Suprapubic skin (tissue), 4 donors: Measurements from ENCODE around the gene MALAT1. TPM values are rescaled to one million over a fixed set of nuclear protein-coding genes. Genes with fewer than 3 reads are reported as not detected.

ENCODE experiments used
- DNase-seq, 2 donors: peaks; one replicate each; pipeline ENCODE4 v3.0.0-alpha.2; 2019; ENCODE audit warnings: low spot score in 2 of 2
- H3K27ac ChIP-seq: fragments of 200-600 bp; sonication (generic); one replicate; pipeline ENCODE4 v1.5.1; 2019
- H3K27me3 ChIP-seq: fragments of 200-600 bp; sonication (generic); one replicate; pipeline ENCODE4 v1.5.1; 2019
- H3K36me3 ChIP-seq: fragments of 200-600 bp; sonication (generic); one replicate; pipeline ENCODE4 v1.5.1; 2019
- H3K4me1 ChIP-seq: fragments of 200-600 bp; sonication (generic); one replicate; pipeline ENCODE4 v1.5.1; 2019
- H3K4me3 ChIP-seq: fragments of 200-600 bp; sonication (generic); one replicate; pipeline ENCODE4 v1.5.1; 2019; ENCODE audit warnings: mild to moderate bottlenecking
- H3K9me3 ChIP-seq: fragments of 200-600 bp; sonication (generic); one replicate; pipeline ENCODE4 v1.5.1; 2019
- EP300 ChIP-seq: sonication (generic); formaldehyde crosslinking; IDR thresholded peaks from one replicate; pipeline ENCODE4 v1.6.1; 2017; ENCODE audit warnings: antibody characterized with exemption
- POLR2A ChIP-seq, 2 donors: fragments of 450-650 bp; IDR thresholded peaks; one replicate each; pipeline ENCODE4 v1.6.1; 2017; ENCODE audit warnings: antibody characterized with exemption in 2 of 2, mild to moderate bottlenecking in 2 of 2, moderate library complexity in 2 of 2
- POLR2AphosphoS5 ChIP-seq, 3 donors: sonication (generic); formaldehyde crosslinking; IDR thresholded peaks; one replicate each; pipeline ENCODE4 v1.6.1; 2017; ENCODE audit warnings: antibody characterized with exemption in 3 of 3
- WGBS: methylation state at CpG from one replicate; pipeline ENCODE4 v1.1.5; 2018; 5-methylcytosine and 5-hydroxymethylcytosine counted together
- total RNA-seq, 4 donors: library from RNA; depleted of rRNA; stranded (reverse); fragments of >200 nt; gene quantifications; one replicate each; pipeline ENCODE4 v1.1.0, GENCODE V29; 2016
- TF ChIP-seq, protein P1 (sequence below), 2 donors: fragments of 200-600 bp in 1 of 2; fragments of 450-650 bp in 1 of 2; sonication (generic) in 1 of 2; IDR thresholded peaks; one replicate each; pipeline ENCODE4 v1.5.1; 2016 to 2019; ENCODE audit warnings: antibody characterized with exemption in 2 of 2, mild to moderate bottlenecking in 1 of 2, moderate library complexity in 1 of 2

Gene MALAT1
- total RNA-seq, 4 donors from 2014 or later = 10,207 to 42,728 (median 11,538) TPM

DNA sequence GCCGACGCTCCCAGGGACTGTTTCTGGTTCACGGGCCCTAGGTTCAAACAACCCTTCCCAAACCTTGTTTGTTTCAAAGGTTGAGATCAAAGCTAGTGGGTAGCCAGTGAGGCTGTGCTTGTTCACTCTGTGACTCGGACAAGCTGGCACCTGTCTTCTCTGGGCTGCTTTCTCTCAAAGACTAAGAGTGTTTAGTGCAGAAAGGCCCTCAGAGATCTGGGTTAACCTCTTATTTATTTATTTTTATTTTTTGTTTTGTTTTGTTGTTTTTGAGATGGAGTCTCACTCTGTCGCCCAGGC lies 13.0 kb upstream of the MALAT1 start:
- Histone ChIP-seq H3K36me3 (no peaks in the 10 kb centered on the region), H3K9me3 (no peaks in the 10 kb centered on the region), H3K4me3 (no peak overlapping the region), H3K27me3 (no peaks in the 10 kb centered on the region), H3K4me1 (peaks cover 66% of the 10 kb centered on the region), H3K27ac (peak overlapping the region; percentile 99)
- TF ChIP-seq, protein P1, sequence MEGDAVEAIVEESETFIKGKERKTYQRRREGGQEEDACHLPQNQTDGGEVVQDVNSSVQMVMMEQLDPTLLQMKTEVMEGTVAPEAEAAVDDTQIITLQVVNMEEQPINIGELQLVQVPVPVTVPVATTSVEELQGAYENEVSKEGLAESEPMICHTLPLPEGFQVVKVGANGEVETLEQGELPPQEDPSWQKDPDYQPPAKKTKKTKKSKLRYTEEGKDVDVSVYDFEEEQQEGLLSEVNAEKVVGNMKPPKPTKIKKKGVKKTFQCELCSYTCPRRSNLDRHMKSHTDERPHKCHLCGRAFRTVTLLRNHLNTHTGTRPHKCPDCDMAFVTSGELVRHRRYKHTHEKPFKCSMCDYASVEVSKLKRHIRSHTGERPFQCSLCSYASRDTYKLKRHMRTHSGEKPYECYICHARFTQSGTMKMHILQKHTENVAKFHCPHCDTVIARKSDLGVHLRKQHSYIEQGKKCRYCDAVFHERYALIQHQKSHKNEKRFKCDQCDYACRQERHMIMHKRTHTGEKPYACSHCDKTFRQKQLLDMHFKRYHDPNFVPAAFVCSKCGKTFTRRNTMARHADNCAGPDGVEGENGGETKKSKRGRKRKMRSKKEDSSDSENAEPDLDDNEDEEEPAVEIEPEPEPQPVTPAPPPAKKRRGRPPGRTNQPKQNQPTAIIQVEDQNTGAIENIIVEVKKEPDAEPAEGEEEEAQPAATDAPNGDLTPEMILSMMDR (IDR thresholded peaks at IDR 0.05) = no peak
- TF ChIP-seq POLR2AphosphoS5 (IDR thresholded peaks at IDR 0.05) (no peak), EP300 (no peak), POLR2A (IDR thresholded peaks at IDR 0.05) (no peak)
- 47% methylated on average over 5 of the region's 5 CpGs for WGBS
- peak in 1 of 2 donors; percentile 35 for DNase-seq

GRCh38 chr11:65486570-65487466 lies 12.0 kb upstream of the MALAT1 start:
- H3K27me3 ChIP-seq = no peaks in the 10 kb centered on the region
- WGBS = 65% methylated on average over 8 of the region's 10 CpGs
- no peak overlapping the region for H3K4me3 ChIP-seq
- no peak for TF ChIP-seq EP300
- TF ChIP-seq POLR2AphosphoS5 (IDR thresholded peaks at IDR 0.05) = no peak
- TF ChIP-seq POLR2A (IDR thresholded peaks at IDR 0.05) = no peak
- TF ChIP-seq, protein P1 (IDR thresholded peaks at IDR 0.05) = no peak
- peaks cover 68% of the 10 kb centered on the region for H3K4me1 ChIP-seq
- H3K9me3 ChIP-seq = no peaks in the 10 kb centered on the region
- DNase-seq = peak in 1 of 2 donors; percentile 69
- H3K27ac ChIP-seq = peak overlapping the region; percentile 99
- no peaks in the 10 kb centered on the region for H3K36me3 ChIP-seq

DNA sequence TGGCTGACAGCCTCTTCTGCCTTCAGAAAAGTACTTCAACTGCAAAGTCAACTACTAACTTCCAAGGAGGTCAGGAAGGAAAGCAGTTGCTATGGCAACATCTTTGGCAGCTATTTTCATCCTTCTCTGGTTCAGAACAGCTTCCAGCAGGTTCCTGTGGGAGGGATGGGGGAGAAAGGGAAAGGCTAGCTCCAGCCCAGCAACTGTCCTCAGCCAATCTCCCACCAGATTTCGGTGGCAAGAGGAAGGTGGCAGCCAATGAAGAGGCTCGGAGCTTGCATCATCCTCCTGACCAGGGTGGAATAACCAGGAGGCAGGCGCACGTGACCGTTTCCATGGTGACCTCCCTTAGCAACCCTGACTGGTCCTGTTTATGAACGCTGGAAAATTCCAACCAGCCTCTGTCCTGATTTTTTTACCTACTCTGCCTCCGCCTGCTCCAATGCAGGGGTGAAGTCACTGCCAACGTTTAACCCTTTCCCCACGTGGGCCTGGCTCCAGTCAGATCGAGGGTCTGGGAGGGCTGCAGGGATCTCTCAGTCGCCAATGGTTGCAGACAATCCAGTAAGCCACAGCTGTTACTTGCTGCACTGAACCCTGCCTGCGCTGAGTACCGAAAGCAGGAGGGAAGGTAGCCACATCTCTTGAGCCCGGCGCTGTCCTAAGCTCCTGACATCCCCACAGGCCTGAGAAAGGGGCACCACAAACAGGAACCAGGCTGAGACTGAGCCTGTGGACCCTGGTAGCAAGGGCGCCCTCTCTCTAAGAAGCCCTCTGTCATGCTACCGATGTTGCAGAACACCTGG lies 11.2 kb upstream of the MALAT1 start:
- Histone ChIP-seq H3K4me1 (peaks cover 77% of the 10 kb centered on the region), H3K9me3 (no peaks in the 10 kb centered on the region), H3K27me3 (no peaks in the 10 kb centered on the region), H3K27ac (peak overlapping the region; percentile 99), H3K4me3 (peak overlapping the region; percentile 14), H3K36me3 (no peaks in the 10 kb centered on the region)
- no peak for TF ChIP-seq EP300
- TF ChIP-seq POLR2AphosphoS5 (IDR thresholded peaks at IDR 0.05) = peak in 1 of 3 donors; percentile 84
- TF ChIP-seq POLR2A (IDR thresholded peaks at IDR 0.05) = peak in 1 of 2 donors; percentile 13
- WGBS = 1% methylated on average over 9 of the region's 17 CpGs
- DNase-seq = peak; percentile 99 to 100

GRCh38 chr11:65488273-65489034 lies 10.4 kb upstream of the MALAT1 start:
- H3K27me3 ChIP-seq = no peaks in the 10 kb centered on the region
- H3K4me3 ChIP-seq = peak overlapping the region; percentile 14
- WGBS = 24% methylated on average over 10 of the region's 10 CpGs
- no peaks in the 10 kb centered on the region for H3K9me3 ChIP-seq
- H3K4me1 ChIP-seq = peaks cover 85% of the 10 kb centered on the region
- TF ChIP-seq POLR2A (IDR thresholded peaks at IDR 0.05) = no peak
- no peak for TF ChIP-seq EP300
- no peak for TF ChIP-seq POLR2AphosphoS5 (IDR thresholded peaks at IDR 0.05)
- TF ChIP-seq, protein P1 (IDR thresholded peaks at IDR 0.05) = no peak
- peak; percentile 76 to 85 for DNase-seq
- H3K36me3 ChIP-seq = no peaks in the 10 kb centered on the region
- H3K27ac ChIP-seq = peak overlapping the region; percentile 99

DNA sequence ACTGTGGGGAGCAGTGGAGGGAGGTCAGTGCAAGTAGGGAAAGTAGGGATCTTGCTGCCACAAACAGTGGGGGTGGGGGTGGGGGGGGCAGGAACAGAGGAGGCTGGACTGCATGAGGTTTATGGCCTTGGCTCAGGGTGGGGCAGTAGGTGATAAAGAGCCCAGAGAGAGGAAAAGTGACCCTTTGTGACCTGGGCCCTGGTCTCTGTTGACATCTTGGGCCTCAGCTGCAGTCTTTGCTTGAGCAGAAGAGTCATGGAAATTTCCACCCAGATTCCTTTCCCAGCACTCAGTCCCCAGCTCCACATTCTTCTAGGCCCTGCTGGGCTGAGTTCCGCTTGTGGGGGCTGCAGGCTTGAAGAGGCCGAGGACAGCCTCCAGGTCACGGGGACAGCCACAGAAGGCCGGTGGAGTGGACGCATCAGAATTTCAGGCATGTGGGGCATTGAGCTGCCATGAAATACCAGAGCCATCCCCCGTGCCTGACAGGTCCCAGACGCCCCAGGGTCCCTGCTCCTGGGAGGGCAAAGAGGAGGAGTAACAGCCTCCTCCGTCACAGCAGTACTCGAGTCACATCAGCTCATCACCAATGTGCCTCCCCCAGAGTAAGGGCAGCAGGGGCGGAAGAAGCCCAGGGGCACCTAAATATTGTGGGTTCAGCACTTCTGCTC lies 9.7 kb upstream of the MALAT1 start:
- no peak for TF ChIP-seq POLR2AphosphoS5 (IDR thresholded peaks at IDR 0.05)
- peak; percentile 34 for TF ChIP-seq EP300
- H3K9me3 ChIP-seq = no peaks in the 10 kb centered on the region
- peak; percentile 78 to 79 for DNase-seq
- H3K27ac ChIP-seq = peak overlapping the region; percentile 99
- peaks cover 92% of the 10 kb centered on the region for H3K4me1 ChIP-seq
- no peak overlapping the region for H3K4me3 ChIP-seq
- no peaks in the 10 kb centered on the region for H3K36me3 ChIP-seq
- WGBS = 47% methylated on average over 9 of the region's 10 CpGs
- H3K27me3 ChIP-seq = no peaks in the 10 kb centered on the region
